Activated naive CD8-positive, alpha-beta T cell (primary cell): Measurements from ENCODE around the gene KCNA3.

Source experiments
- H3K27ac Mint-ChIP-seq: one replicate; pipeline ENCODE4 v1.8.0; 2021; ENCODE audit warnings: mixed read lengths
- H3K27me3 Mint-ChIP-seq: one replicate; pipeline ENCODE4 v1.8.0; 2021; ENCODE audit warnings: mixed read lengths
- H3K36me3 Mint-ChIP-seq: one replicate; pipeline ENCODE4 v1.8.0; 2021; ENCODE audit warnings: mixed read lengths
- H3K4me1 Mint-ChIP-seq: one replicate; pipeline ENCODE4 v1.8.0; 2021; ENCODE audit warnings: low read depth, mixed read lengths
- H3K4me3 Mint-ChIP-seq: one replicate; pipeline ENCODE4 v1.8.0; 2021; ENCODE audit warnings: mild to moderate bottlenecking, mixed read lengths
- H3K9me3 Mint-ChIP-seq: one replicate; pipeline ENCODE4 v1.8.0; 2021; ENCODE audit warnings: low read depth, mixed read lengths

The KCNA3 gene

GRCh38 chr1:110674337-110675059 is at the start of gene KCNA3:
Gene KCNA3, minus strand, starts transcription at chr1:110674940. Its CDS starts 131 bp downstream, at chr1:110674809.
- peak within 1 kb of the TSS; percentile 99 for H3K4me3 Mint-ChIP-seq
- no peaks in the 10 kb centered on the region for H3K9me3 Mint-ChIP-seq
- H3K4me1 Mint-ChIP-seq = peaks cover 53% of the 10 kb centered on the region
- H3K27ac Mint-ChIP-seq = peak within 1 kb of the TSS; percentile 85
- H3K36me3 Mint-ChIP-seq = peaks cover 3% of the 10 kb centered on the region
- H3K27me3 Mint-ChIP-seq = no peaks in the 10 kb centered on the region

DNA sequence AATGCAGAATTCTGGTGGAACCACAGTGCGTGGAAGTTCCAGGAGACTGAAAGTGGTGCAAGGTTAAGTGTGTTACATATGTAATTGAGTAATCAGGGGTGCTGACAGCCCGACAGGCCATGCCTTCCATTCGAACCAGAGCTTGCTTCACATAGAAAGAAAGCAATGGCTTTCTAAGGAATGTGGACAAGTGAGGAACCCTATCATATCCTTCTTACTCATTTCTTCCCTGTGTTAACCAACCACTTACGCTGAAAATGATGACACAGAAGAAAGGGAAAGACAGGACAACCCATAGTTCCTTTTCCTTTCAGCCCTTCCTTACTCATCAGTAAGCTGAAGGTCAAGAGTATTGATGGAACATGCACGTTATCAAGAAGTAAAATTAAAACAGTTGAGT is 48.1 kb upstream of the KCNA3 start:
- no peaks in the 10 kb centered on the region for H3K27me3 Mint-ChIP-seq
- H3K4me3 Mint-ChIP-seq = no peak overlapping the region
- H3K9me3 Mint-ChIP-seq = no peaks in the 10 kb centered on the region
- H3K4me1 Mint-ChIP-seq = peaks cover 22% of the 10 kb centered on the region
- no peak overlapping the region for H3K27ac Mint-ChIP-seq
- no peaks in the 10 kb centered on the region for H3K36me3 Mint-ChIP-seq

GRCh38 chr1:110719908-110720307 is 45.2 kb upstream of the KCNA3 start:
- Mint-ChIP-seq H3K36me3 (no peaks in the 10 kb centered on the region), H3K4me3 (no peak overlapping the region), H3K27me3 (no peaks in the 10 kb centered on the region), H3K9me3 (no peaks in the 10 kb centered on the region), H3K4me1 (no peaks in the 10 kb centered on the region), H3K27ac (no peak overlapping the region)

GRCh38 chr1:110718452-110718851 is 43.7 kb upstream of the KCNA3 start:
- Mint-ChIP-seq H3K9me3 (no peaks in the 10 kb centered on the region), H3K27me3 (no peaks in the 10 kb centered on the region), H3K4me3 (no peak overlapping the region), H3K27ac (no peak overlapping the region), H3K36me3 (no peaks in the 10 kb centered on the region), H3K4me1 (peaks cover 2% of the 10 kb centered on the region)

DNA sequence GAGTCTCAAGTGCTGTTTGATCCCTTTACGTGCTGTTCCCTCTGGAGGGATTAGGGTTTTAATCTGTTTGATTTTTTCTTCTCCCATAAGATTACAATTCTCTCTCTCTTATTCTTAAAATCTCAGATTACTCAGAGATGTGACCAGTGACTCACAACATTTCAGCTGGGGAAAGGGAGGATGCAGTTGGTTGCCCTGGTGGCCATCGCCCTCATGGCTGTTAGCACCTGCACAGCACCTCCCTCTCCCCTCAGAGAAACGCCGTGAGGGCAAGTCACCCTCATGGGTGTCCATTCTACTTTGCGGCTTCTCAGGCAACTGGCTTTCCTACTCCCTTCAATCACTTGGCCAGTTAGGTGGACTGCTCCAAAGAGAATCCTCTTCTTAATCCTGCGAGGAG is 42.4 kb upstream of the KCNA3 start:
- Mint-ChIP-seq H3K4me3 (no peak overlapping the region), H3K4me1 (peaks cover 2% of the 10 kb centered on the region), H3K27ac (no peak overlapping the region), H3K9me3 (no peaks in the 10 kb centered on the region), H3K36me3 (no peaks in the 10 kb centered on the region), H3K27me3 (no peaks in the 10 kb centered on the region)

GRCh38 chr1:110714374-110714995 is 39.7 kb upstream of the KCNA3 start:
- Mint-ChIP-seq H3K27me3 (no peaks in the 10 kb centered on the region), H3K4me3 (no peak overlapping the region), H3K4me1 (peaks cover 13% of the 10 kb centered on the region), H3K27ac (no peak overlapping the region), H3K9me3 (no peaks in the 10 kb centered on the region), H3K36me3 (no peaks in the 10 kb centered on the region)

DNA sequence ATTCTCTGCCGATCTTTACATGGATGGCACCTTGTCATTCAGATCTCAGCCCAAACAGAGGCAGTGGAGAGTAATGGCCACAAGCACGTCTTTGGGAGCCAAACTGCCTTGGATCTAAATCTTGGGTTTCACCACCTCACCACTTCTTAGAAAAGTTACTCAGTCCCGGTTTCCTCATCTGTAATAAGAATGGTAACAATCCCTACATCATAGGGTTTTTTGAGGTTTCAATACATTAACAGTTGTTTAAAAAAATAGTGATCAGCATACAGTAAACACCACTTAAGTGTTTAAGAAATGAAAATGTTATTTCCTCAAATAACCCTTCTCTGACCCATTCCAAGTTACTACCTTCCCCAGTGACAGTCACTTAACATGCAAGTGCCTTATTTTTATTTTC is 38.5 kb upstream of the KCNA3 start:
- H3K4me3 Mint-ChIP-seq = no peak overlapping the region
- H3K27ac Mint-ChIP-seq = no peak overlapping the region
- H3K27me3 Mint-ChIP-seq = no peaks in the 10 kb centered on the region
- H3K36me3 Mint-ChIP-seq = no peaks in the 10 kb centered on the region
- H3K9me3 Mint-ChIP-seq = no peaks in the 10 kb centered on the region
- H3K4me1 Mint-ChIP-seq = peaks cover 13% of the 10 kb centered on the region

- Mint-ChIP-seq H3K4me3 (no peak overlapping the region), H3K36me3 (peaks cover 3% of the 10 kb centered on the region), H3K27ac (no peak overlapping the region), H3K4me1 (peaks cover 13% of the 10 kb centered on the region), H3K27me3 (no peaks in the 10 kb centered on the region), H3K9me3 (no peaks in the 10 kb centered on the region)
Observed at GRCh38 chr1:110710314-110710713, 35.6 kb upstream of the KCNA3 start.

DNA sequence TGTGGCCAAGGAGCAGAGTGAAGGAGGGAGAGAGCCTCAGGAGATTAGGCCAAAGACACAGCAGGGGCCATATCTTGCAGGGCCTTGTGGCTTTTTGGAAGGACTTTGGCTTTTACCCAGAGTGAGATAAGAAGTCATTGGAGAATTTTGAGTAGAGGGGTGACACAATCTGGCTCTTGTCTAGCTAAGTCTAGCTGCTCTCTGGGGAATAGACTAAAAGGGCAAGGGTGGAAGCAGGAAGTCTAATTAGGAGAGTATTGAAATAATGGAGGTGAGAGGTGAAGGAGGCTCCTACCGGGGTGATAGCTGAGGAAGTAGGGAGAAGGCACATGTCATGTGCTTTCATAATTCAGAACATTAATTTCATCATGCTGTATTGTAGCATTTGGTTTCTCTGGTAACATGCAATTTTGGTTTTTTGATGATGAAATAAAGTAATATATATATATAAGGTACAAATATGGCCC is 34.3 kb upstream of the KCNA3 start:
- H3K27ac Mint-ChIP-seq = no peak overlapping the region
- H3K36me3 Mint-ChIP-seq = peaks cover 3% of the 10 kb centered on the region
- no peaks in the 10 kb centered on the region for H3K9me3 Mint-ChIP-seq
- H3K4me1 Mint-ChIP-seq = peaks cover 13% of the 10 kb centered on the region
- no peak overlapping the region for H3K4me3 Mint-ChIP-seq
- no peaks in the 10 kb centered on the region for H3K27me3 Mint-ChIP-seq

GRCh38 chr1:110707232-110707631 is 32.5 kb upstream of the KCNA3 start:
- Mint-ChIP-seq H3K27ac (no peak overlapping the region), H3K36me3 (peaks cover 3% of the 10 kb centered on the region), H3K9me3 (no peaks in the 10 kb centered on the region), H3K4me3 (no peak overlapping the region), H3K4me1 (peaks cover 11% of the 10 kb centered on the region), H3K27me3 (no peaks in the 10 kb centered on the region)

DNA sequence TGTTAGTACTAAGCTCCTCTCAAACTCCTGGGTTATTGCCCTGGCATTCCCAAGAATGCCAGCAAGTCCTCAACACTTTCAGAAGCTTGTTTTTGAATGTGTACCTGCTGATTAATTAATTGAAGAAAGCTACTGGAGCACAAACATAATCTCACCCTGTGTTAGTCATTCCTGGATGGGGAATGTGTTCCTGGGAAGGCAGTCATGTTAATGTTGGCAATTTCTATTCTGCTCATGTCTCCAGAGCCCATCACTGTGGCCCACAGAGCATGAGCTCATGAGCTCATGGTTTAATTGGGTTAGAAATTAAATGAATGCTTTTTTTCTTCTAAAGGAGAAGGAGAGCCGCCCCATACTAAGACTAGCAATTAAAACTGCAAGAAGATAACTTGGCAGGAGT is 31.9 kb upstream of the KCNA3 start:
- Mint-ChIP-seq H3K27ac (no peak overlapping the region), H3K9me3 (no peaks in the 10 kb centered on the region), H3K4me1 (peaks cover 6% of the 10 kb centered on the region)

DNA sequence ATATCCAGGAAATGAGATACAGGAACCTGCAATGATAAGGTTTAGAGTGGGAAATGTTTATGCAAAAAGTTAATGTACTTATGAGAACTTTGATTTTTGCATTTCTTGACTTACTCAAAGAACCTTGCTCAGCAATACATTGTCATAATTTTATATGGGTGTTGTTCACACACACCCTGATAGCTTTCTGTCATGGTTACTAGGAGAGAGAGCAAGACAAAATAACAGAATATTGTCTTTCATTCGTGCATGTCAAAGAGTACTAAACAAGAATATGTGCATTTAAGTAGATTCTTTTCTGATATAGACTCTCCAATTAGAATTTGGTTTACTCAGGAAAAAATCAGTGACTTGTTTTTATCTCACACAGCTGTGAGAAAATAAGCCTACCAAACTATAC is 27.5 kb upstream of the KCNA3 start:
- Mint-ChIP-seq H3K27ac (no peak overlapping the region), H3K36me3 (peaks cover 3% of the 10 kb centered on the region), H3K27me3 (no peaks in the 10 kb centered on the region), H3K4me1 (no peaks in the 10 kb centered on the region), H3K4me3 (no peak overlapping the region), H3K9me3 (no peaks in the 10 kb centered on the region)

More for the DNA sequence above, 31.9 kb upstream of the KCNA3 start:
- peaks cover 3% of the 10 kb centered on the region for H3K36me3 Mint-ChIP-seq
- no peak overlapping the region for H3K4me3 Mint-ChIP-seq
- no peaks in the 10 kb centered on the region for H3K27me3 Mint-ChIP-seq

DNA sequence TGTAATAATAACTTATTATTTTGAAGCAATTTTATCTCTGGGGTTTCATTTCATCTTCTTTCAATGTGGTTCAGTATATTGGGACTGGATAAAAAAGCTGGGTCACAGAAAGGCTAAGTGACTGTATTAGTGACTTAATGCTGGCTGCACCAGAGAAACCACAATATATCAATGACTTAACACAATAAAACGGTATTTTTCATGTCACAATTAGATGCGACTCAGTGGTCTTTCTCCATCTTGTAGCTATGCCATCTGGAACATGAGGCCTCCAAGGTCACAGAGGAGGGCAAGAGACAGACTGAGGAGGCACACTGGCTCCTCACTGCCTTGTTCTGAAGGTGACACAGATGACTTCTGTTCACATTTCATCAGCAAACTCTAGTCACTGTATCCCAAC is 26.0 kb upstream of the KCNA3 start:
- H3K27me3 Mint-ChIP-seq = no peaks in the 10 kb centered on the region
- no peaks in the 10 kb centered on the region for H3K9me3 Mint-ChIP-seq
- H3K36me3 Mint-ChIP-seq = peaks cover under 1% of the 10 kb centered on the region
- H3K27ac Mint-ChIP-seq = no peak overlapping the region
- no peaks in the 10 kb centered on the region for H3K4me1 Mint-ChIP-seq
- no peak overlapping the region for H3K4me3 Mint-ChIP-seq

GRCh38 chr1:110697606-110698005 is 22.9 kb upstream of the KCNA3 start:
- Mint-ChIP-seq H3K4me3 (no peak overlapping the region), H3K27ac (no peak overlapping the region), H3K27me3 (no peaks in the 10 kb centered on the region), H3K9me3 (no peaks in the 10 kb centered on the region), H3K36me3 (no peaks in the 10 kb centered on the region), H3K4me1 (no peaks in the 10 kb centered on the region)

DNA sequence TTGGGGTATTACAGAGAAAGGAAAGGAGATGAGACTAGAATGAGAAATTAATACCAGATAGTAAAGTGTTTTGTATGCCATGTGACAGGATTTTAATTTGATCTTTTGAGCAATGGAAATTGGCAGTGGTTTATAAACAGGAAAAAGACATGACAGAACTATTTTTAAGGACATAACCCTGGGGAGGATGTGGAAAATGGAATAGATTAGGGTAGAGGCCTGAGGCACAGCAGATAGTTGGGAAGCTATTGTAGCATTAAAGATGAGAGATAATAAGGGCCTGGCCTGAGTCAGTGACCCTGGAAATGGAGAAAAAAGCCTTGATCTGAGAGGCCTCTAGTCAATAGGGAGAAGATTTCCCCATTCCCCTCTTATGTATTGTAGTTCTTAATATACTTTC is 22.1 kb upstream of the KCNA3 start:
- Mint-ChIP-seq H3K4me3 (no peak overlapping the region), H3K27me3 (no peaks in the 10 kb centered on the region), H3K4me1 (no peaks in the 10 kb centered on the region), H3K36me3 (no peaks in the 10 kb centered on the region), H3K27ac (no peak overlapping the region), H3K9me3 (no peaks in the 10 kb centered on the region)
